HG03108 (cell line): ENCODE measurements around the gene ENKD1.

ENCODE experiments used
- ATAC-seq: cut with Tn5 transposase; IDR thresholded peaks from one replicate; pipeline ENCODE4 v1.9.1; 2021; ENCODE audit warnings: moderate library complexity; ENCODE audit not compliant: unreplicated experiment

ENKD1 gene

DNA sequence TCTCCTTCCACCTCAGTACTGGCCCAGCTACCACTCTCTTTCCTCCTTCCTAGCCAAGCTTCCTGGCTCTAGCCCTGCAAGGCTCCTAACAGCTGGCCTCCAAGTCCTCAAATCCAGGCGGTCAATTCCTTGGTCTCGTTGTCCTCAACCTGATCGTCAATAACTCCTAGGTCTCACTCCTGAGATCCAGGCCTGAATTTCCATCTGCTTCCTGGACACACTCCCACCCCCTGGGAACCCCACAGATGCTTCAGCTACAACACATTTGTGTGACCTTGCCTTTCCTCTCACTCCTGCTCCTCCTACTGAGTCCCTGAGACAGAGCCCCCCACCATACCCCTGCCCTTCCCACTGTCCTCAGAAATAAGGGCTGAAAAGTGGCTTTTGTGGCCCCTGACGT, 2.3 kb downstream of the ENKD1 start:
- ATAC-seq: no peak

DNA sequence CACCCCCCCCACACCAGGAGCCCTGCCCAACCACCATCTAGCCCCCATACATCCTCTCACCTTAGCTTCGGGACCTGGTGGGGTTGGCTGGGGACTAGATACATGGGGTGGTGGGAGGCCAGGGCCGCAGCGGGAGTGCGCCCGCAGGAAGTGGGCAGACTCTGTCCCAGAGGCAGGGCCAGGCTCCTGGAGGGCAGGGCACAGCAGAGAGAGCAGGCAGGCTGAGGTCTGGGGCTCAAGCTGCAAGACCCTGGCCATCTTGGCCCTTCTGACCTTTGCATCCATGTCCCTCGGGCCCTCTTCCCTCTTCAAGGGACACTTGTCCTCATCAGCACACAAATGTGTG, 2.7 kb downstream of the ENKD1 start:
- no peak for ATAC-seq

DNA sequence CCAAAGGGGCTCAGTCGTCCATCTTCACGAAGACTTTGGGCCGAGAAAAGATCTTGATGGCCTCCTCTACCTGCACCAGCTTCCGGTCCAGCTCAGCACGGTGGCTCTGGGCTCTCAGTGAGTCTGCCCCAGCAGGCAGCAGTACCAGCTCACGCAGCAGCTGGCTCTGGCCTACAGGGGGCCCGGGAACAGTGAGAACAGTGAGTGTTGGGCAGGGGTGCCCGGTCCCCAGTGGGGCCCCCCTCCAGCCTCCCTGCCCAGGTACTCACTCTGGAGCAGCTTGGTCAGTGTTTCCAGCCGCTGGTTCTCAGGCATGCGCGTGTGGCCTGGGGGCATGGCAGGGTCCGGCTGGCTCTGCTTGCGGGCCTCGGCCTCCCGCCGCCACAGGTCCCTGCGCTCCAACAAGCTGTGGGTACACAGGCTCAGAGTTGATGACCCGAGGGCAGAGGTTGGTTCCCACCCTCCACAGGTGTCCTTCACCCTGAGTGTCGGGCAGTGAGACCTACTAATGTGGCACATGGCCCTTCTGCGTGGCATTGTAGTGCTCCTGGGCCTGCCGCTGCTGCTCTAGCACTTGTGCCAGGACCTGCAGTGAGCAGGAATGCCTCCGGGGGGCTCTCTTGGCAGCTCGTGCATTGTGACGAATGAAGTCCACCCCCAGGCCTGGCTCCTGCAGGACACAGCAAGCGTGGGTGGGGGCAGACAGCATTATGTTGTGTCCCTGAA, 3.2 kb downstream of the ENKD1 start:
- no peak for ATAC-seq

DNA sequence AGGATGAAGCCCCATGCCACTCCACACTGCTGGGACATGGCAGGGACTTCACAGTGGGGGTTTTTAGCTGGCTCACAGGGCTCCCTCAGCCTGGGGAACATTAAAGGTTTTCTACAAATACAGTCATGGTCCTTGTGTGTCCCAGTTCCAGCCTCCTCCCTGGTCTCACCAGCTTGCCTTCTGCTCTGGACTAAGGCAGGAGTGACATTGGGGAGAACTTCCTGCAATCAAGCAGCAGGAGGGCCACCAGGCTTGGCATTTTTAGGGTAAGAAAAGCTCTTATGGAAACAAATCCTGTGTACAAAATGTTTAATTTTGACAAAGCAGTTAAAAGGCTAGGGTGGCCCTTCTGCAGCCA, 3.9 kb downstream of the ENKD1 start:
- no peak for ATAC-seq

DNA sequence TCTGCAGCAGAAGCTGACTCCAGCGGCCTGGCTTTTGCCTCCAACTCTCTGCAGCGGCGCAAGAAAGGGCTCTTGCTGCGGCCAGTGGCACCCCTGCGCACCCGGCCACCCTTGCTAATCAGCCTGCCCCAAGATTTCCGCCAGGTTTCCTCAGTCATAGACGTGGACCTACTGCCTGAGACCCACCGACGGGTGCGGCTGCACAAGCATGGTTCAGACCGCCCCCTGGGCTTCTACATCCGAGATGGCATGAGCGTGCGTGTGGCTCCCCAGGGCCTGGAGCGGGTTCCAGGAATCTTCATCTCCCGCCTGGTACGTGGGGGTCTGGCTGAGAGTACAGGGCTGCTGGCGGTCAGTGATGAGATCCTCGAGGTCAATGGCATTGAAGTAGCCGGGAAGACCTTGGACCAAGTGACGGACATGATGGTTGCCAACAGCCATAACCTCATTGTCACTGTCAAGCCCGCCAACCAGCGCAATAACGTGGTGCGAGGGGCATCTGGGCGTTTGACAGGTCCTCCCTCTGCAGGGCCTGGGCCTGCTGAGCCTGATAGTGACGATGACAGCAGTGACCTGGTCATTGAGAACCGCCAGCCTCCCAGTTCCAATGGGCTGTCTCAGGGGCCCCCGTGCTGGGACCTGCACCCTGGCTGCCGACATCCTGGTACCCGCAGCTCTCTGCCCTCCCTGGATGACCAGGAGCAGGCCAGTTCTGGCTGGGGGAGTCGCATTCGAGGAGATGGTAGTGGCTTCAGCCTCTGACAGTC, 4.5 kb downstream of the ENKD1 start:
- ATAC-seq: no peak

DNA sequence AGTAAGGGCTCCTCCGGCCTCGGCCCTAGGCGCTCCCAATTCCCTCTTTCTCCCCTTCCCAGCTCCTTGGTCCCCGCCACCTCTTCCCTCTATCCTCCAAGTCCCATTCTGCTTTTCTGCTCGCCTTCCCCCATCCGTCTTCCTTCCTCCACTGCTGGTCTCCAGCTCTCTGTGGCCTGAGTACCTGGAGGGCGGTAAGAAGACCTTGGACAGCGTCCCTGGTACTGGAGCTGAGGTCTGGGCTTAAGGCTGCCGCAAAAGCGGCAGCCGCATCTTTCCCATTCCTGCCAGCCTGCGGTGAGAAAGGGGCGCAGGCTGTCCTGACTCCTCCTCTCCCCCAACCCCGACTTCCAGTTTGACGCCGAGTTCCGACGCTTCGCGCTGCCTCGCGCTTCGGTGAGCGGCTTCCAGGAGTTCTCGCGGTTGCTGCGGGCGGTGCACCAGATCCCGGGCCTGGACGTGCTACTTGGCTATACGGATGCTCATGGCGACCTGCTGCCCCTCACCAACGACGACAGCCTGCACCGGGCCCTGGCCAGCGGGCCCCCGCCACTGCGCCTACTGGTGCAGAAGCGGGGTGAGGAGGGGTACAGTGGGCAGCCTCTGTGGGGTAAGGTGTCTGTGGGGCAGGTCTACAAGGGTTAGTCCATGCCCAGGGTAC, 5.3 kb downstream of the ENKD1 start:
- ATAC-seq: no peak

DNA sequence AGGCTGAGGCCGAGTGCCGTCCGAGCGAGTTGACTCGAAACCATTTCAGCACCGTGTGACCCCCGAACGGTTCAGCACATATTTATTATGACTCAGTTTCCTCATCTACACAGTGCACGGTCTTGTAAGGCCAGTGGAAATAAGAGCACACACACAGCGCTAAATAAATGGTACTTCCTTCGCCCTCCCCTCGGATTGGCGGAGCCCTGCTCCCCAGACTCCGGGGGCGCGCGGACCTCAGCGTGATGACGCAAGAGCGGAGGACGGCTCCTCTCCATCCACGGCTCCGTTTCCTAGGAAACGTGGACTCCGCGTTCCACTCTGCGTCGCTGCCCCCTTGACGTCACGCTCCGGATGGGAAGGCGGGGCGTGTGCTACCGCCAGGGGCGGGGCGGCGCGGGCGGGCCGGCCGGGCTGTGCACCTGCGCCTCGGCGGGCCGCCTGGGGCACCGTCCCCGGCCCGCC, 6.0 kb downstream of the ENKD1 start, which contains the start of gene PARD6A:
TSS of gene PARD6A (plus strand) at position 397 of the 465 bp plus-strand sequence. CDS start 79 bp downstream, outside the sequence.
- ATAC-seq: peak; percentile 68

DNA sequence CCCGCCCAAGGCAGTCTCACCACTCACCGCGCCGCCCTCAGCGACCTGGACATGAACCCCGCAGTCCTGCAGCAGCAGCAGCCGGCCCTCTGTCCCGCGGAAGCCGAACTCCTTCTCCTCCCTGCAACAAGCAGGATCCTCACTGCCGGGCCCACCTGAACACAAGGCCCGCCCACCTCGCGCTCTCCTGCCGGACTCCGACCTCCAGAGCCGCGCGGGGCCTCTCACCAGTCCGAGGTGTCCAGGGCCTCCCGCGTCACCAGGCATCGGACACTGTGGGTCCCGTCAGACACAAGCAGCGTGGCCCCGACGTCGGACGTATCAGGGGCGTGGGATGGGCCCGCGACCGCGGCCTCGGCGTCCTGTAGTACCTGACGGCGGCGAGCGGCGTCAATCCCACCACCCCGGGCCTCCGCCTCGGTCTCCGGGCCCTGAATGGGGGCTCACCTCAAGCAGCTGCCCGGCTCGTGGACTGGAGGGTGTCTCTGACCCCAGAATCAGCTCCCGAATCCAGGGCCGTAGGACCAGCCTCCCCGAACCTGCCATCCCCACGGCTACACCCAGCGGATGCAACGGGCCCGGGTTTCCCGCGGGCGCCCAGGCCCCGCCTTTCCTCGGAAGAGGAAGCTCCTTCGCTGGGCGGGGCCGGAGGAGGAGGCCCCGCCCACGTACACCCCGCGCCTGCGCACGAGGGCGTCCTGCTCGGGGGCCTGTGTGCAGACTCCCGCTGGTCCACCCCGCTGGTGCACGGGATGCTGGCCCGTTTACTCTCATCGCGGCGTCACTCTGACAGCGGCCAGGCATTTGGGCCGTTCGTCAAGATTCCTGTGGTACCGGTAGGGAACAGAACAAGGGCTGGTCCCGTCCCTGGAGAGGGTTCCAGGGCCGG, 6.6 kb downstream of the ENKD1 start, which contains the start of gene ACD:
TSS of gene ACD (minus strand) at position 586 of the 889 bp plus-strand sequence. CDS start at position 546, 40 bp downstream.
- peak; percentile 42 for ATAC-seq

DNA sequence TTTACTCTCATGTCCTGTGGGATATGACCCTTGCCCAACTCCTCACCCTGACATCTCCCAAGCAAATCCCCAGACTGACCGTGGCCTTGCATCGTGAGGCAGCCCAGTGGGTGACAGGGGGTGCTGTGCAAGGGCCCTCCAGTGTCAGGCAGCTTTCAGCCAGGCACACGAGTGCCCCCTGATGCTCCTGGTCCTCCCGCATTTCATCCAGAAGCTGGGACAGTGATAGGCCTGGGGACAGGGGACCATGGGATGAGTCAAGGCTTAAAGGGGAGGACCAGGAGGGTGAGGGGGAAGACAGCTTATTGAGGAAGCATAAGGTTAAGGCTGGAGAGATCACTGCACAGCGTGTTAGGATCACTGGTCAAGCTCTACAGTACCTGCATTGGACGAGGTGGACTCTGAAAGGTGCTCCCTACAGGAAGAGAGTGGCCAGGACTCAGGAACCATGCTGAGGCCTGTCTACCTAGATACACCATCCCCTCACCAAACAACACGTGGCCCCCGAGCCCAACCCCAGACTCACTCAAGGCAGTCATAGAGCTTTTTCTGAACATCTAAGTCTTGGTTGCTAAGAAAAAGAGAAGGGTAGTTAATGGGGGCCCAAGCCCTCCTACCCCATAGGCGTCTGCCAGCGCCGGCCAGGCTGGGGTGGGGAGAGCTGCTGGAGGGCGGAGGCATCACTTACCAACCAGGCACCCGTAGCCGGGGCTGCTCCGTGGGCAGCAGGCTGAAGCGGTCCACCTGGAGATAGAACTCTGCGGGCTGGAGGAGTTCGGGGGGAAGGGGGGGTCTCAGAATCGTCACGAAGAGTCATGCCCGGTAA, 7.5 kb downstream of the ENKD1 start:
- ATAC-seq: no peak

DNA sequence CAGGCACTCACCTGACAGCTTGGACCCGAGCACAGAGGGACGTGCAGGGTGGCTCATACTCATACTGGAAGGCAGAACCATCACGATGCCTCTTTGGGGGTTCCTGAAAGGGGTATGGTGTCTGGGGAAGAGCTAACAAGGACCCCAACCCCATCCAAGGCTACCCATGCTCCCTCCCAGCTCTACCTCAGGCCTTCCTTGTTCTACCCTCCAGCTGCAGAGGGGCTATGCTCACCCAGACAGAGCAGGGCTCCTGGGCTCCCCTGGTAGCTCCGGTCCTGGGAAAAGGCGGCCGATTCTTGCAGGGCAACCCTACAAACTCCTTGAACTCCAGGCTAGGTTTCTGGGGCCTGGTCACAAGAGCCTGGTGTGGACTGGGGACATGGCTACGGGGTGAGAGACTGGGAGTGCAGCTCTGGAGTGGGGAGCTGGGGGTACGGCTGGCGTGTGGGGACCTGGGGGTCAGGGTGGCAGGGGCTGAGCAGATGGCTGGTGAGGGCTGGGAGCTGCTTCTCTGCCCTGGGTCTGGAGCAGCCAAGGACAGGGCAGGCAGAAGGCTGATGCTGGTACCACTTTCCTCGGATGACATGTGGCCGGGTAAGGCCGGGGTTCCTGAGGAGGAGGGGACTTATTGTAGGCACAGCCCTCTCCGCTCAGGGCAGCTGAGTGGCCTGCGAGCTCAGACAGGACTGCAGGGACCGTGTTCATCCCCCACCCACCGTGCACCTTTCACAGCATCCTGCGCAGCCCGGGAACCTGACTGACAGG, 8.6 kb downstream of the ENKD1 start:
- no peak for ATAC-seq

DNA sequence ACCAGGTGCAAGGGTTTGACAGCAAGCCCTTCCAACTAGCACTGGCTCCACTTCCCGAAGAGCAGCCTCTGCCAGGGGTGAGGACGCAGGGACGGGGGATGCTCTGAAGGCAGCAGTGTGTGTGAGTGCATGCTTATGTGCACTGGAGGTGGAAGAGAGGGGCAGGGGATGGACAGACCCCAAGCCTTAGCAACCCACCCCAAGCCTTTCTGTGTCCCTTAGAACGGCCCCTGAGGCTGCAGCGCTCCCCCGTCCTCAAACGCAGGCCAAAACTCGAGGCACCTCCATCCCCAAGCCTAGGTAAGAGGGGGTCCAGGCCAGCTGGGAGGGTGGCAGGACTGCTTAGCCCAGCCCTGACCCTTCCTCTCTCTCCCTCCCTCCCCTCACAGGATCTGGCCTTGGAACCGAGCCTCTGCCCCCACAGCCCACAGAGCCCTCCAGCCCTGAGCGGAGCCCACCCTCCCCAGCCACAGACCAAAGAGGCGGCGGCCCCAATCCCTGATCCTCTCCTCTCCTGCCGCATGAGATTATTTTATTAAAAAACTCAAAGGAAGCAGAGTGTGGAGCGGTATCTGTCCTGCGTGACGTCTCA, 9.4 kb downstream of the ENKD1 start:
- ATAC-seq: no peak

DNA sequence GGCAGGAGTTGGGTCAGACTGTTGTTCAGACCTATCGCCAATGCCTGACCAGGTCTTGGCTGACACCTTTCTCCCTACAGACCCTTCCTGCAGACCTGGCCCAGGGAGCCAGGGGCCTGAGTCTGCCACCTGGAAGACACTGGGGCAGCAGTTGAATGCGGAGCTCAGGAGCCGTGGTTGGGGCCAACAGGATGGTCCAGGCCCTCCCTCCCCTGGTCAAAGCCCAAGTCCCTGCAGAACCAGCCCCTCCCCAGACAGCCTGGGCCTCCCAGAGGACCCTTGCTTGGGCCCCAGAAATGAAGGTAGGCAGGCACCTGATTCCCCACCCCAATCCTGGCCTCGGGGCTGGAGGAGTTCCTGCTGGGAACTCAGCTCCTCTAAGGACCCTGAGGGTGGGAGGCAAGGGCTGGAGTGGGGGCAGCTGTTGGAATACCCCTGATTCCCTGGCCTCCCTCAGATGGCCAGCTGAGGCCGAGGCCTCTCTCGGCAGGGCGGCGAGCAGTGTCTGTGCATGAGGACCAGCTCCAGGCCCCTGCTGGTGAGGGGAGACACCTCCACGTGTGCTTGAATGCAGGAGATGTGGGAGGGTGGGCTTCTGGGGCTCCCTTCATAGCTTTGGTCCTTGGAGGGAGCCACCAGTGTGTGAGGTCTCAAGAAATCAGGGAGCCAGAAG, 10.1 kb downstream of the ENKD1 start:
- no peak for ATAC-seq

DNA sequence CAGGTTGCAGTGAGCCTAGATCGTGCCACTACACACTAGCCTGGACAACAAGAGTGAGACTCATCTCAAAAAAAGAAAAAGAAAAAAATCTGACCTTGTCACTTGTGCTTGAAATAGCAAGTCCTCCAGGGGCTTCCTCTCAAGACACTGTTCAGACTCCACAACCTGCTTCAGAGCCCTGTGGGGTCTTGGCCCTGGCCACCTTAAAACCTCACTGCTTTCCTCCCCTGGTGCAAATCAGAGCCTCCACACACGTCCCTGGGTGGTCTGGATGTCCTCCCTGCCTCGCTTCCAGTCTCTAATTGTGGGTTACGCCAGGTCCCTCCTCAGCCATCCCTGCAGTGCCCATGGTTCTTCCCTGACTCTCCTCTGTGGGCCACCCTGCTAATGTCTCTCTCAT, 11.2 kb downstream of the ENKD1 start:
- no peak for ATAC-seq

DNA sequence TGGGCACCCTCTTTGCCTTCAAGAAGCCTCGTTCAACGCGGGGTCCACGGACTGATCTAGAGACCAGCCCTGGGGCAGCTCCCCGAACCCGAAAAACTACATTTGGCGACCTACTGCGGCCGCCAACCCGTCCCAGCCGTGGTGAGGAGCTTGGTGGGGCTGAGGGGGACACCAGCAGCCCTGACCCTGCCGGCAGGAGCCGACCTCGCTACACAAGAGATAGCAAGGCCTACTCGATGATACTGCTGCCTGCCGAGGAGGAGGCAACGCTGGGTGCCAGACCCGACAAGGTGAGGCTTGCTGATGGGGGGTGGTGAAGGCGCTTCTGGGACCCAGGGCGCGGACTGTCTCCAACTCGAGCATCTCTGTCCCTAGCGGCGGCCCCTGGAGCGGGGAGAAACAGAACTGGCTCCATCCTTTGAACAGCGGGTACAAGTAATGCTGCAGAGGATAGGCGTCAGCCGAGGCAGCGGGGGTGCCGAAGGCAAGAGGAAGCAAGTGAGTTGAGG, 12.1 kb downstream of the ENKD1 start:
- ATAC-seq: no peak

DNA sequence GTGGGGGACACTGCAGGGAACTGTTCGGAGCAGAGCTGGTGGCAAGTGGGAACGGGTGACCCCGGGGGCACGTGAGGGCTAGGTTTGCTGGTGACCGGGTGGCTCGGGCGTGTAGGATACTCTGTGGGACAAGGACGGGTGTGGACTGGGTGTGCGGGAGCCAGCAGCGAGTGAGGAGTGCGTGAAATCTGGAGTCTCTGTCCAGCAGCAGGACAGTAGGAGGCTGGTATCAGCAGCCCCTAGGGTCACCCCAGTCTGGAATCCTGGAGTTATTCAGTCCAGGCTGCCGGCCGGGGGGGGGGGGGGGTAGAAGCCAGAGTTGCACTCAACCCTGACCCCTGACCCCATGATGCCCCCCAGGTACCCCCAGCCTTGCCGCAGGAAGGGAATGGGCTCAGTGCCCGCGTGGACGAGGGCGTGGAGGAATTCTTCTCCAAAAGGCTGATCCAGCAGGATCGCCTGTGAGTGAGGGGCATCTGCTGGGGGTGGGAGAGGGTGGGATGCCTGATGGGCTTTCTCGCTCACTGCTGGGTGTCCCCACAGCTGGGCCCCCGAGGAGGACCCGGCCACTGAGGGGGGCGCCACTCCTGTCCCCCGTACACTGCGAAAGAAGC, 12.7 kb downstream of the ENKD1 start:
- no peak for ATAC-seq

DNA sequence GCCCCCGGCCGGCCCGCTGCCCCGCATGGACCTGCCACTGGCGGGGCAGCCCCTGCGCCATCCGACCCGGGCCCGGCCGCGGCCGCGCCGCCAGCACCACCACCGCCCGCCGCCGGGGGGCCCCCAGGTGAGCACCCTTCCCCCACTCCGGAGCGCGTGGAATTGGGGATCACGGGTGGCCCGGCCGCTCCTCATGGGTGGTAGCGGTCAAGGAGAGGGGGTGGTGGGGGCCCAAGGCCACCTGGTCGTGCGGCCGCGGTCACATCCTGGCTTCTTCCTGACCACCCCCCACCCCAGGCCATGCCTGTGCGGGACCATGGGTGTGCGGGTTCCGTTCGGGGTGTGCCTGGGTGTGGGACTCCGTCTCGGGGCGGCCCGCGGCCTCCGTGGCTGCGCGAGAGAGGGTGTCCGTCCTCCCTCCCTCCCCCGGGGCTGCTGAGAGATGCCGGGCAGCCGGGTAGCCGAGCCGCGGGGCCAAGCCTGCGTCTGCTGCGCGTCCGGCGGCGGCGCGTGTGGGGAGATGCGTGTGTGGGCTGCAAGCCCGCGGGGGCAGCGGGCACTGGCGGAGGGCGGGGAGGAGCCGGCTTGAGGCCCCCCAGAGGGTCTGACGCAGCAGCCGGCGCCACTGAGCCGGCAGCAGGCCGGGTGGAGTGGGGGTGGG, 13.3 kb downstream of the ENKD1 start:
- ATAC-seq: no peak

DNA sequence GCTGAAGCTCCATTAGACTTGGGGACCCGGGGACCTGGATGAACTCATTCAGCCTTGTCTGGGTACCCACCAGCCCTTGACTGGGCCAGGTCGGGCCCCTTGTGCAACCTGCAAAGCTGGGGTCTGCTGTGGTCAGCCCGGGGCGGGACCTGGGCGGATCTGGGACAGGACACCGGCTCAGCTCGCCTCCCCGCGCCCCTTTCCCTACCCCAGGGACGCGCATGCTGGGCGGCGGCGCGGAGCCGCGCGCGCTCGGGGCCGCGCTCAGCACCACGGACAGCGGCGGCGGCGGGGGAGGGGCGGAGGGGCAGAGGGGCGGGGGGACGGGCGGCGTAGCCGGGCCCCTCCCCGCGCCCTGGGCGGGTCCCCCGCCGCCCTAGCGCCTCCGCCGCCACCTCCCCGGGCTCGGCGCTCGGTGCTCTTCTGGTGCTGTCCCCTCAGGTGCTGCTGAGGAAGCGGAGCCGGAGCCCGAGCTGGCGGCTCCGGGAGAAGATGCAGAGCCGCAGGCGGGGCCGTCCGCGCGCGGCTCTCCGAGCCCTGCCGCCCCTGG, 13.9 kb downstream of the ENKD1 start:
- ATAC-seq: no peak
